Stimulated activated CD4-positive, alpha-beta T cell treated with anti-CD3 and anti-CD28 coated beads, Interleukin-1b, Interleukin-23, amount 100 ng/mL, for 1 hour (primary cell): ENCODE data around the gene AHRR.
"Not testable (repeated sequence)": the region's sequence is repeated elsewhere in the genome, so short reads cannot be mapped to it uniquely, and the experiment has no call there.

Source experiments
- DNase-seq, 2 donors: peaks; one replicate each; pipeline ENCODE4 v3.0.0-alpha.2; 2020; ENCODE audit warnings: low read depth in 2 of 2

The AHRR gene

DNA sequence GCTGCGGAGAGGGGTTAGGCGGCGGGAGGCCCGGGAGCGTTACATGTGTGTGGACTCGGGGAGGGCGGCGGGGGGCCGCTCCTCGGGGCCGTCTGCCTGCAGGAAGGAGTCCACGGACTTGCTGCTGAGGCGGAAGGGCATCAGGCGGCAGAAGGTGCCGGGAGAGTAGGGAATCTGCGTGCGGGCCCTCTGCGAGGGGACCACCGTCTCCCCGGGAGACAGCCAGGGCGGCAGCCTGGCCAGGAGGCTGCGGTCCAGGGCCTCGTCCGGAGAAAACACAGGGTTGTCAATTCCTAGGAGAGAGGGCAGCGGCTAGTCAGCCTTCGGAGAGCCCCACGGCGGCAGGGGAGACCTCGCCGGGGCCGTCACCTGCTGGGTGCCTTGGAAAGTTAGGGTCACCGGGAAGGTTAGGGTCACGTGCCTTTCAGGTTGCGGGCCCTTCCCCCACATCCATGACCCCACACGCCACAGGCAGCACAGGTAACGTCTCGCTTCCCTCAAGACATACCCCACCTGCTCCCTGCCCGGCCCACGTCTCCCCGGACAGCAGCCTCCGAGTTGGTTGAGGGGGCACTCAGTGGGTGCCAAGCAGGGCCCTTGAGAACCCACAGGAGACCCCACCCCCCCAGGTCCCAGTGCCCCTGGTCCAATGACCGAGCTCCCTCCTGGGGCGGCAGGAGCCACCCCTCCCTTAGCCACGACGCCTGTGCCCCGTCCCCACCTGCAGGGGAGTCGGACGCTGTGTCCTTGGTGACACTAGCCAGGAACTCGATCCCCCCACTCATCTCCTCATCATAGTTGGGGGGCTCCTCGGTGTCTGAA, 153.5 kb downstream of the AHRR start:
- no peak for DNase-seq

DNA sequence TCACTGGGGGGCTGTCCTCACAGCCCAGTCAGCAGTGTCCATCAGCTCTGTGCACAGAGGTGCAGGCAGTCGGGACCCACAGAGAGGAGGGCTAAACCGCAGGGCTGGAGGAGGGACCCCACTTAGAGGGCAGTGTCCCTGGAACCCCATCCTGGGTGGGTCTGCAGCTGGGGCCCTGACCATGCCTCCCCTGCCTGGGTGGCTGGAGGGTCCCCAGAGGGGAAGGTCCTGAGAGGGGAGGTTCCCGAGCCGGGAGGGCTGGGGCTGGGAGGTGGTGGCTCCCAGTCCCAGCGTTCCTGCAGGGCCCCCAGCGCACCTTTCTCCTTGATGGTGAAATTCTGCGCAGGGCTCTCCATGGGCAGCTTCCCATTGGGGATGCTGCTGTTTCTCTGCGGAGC, 154.2 kb downstream of the AHRR start:
- no peak for DNase-seq

DNA sequence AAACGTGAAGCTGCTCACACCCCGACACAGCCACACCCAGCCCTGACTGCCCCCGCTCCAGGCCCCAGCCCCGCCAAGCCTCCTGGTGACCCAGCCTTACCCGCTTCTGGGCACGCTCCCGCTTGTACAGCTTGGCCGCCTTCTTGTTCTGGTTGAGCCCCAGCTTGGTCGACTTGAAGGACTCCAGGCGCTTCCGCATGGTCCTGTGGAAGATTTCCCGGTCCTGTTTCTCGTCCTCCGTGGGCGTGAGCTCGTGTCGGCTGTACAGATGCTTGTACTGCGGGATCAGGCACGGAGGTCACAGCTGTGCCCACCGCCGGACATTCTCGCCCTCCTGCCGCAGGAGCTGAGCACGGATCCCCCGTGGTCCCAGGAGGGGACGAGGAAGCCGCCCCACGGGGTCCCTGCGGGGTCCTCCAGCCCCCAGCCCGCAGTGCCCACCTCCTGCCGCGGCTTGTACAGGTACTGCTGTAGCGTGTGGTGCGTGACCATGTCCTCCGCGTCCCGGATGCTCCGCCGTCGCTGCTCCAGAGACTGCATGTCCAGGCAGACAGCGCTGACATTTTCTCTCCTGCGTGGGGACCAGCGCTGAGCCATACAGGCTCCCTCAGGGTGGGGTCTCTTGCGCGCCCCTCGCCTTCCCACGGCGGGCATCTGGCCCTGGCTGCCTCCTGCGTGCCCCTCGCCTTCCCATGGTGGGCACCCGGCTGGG, 154.7 kb downstream of the AHRR start:
- no peak for DNase-seq

DNA sequence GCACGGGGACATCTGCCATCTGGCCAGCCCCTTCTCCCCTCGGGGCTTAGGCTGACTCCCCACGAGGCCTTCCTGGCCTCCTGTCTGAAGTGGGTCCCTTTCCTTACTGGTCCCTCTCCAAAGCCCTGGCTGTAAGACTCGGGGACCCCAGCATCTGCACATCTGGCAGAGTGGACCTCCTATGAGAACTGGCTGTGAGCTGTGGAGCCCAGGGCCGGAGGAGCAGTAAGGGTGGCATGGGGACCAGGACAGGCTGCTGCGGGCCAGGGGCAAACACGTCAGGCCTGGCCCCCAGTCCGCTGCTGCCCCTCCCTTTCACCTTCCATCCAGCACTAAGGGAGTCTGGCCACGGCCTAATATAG, 155.3 kb downstream of the AHRR start:
- no peak for DNase-seq

DNA sequence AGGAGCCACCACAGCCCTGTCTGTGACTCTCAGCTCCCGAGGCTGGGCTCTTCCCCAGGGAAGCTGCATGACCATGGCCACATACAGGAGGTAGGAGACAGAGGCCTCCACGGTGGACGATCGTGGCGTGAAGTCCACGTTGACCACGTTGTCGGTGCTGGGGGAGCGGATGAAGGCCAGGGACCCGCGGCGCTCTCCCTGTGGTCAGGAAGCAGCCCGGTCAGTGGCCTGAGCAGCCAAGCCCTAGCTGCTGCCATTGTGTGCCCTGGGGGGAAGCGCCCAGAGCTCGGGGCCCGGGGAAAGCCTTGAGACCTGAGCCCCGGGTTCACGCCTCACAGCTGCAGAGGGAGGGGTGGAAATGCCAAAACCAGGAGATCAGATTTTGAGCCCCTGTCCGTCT, 155.7 kb downstream of the AHRR start:
- no peak for DNase-seq

DNA sequence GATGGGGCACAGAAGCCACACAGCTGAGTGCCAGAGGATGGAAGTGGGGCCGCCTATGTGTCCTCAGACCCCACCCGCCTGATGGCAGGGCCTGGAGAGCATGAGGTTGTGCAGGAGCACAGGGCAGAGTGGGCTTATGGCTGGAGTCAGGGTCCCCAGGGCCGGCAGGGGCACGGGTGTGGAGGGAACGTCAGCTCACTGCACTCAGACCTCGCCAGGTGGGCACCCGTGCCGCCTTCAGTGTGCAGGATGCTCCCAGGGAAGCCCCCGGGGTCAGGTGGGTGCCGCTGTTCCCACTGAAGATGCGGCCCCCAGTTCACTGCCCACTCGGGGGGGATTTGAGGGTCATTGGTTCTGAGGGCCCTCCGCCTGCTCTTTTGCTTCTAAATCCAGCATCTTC, 156.4 kb downstream of the AHRR start:
- no peak for DNase-seq

DNA sequence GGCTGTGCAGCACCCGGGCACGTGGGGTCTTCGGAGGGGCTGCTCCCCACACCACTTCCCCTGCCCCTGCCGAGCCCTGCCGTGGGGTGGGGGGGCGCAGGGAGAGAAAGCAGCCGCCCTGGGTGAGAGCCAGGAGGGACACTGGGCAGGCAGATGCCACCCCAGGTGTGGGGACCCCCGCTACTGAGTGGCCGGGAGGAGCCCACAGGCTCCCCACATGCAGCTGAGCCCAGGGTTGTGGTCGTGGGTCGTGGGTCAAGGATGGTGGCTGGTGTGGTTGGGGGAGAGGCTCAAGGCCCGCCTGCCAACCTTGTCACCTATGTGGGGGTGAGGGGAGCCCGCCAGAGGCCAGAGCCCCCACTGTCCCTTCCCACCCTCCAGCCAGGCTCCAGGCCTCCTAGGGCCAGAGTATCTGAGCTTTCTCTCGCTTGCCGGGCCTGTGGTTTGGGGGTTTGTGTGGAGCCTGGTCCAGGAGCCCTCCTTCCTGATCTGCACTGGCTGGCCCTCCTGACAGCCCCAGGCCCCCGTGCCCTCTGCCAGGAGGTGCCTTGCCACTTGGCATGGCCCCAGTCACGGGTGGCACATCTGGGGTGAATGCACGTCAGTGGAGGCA, 157.0 kb downstream of the AHRR start:
- no peak for DNase-seq

DNA sequence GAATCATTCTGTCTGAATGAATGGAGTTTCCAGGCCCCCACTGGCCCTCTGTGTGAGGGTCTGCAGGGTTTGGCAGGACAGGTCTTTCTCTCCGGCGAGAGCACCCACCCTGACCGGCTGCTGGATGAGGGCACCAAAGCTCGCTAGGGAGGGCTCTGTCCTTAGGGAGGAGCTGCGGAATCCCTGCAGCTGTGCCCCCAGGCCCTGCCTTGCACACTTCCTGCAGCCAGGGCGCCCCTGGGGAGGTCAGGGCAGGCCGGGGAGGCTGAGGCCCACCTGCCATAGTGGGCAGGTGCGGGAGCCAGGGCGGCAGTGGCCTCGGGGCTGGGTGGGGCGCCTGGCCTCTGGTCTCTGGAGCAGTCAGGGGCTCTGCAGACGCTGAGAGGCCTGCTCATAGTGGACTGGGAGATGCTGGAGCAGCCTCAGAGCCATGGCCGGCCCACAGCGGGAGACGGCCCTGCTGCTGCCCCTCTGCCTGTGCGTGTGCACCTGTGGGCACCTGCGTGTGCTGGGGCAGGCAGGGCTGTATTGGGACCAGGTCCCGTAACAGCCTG, 157.5 kb downstream of the AHRR start:
- DNase-seq: no peak

DNA sequence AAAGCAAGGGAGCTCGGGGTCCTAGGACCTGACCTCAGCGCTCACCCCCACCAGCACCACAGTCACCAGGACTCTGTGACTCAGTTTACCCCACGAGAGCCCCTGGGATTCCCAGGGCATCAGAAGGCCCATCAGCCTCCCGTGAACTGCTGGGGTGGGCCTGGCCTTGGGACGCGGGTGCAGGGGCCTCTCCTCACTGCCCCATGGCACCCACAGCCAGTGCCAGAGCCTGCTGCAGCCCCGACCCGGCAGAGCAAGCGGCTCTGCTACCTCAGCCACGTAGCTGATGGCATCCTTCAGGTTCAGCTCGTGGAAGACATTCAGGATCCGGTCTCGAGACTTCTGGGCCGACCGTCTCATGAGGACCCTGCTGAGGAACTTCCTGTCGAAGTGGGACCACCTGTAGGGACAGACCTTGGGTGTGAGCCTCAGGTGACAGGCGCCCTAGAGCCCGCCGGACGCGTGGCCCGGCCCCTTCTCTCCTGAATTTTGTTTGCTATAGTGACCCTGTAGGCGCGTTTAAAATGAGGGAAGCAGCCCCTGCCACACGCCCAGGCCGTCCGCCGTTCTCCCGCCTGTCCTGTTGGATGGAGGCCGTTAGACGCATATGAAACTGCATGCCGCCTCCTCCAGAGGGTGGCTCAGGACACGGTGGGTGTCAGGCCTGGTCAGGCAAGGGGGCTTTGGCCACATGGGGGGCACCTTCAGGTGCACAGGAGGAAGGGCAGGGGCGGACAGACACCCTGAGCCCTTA, 158.2 kb downstream of the AHRR start:
- DNase-seq: no peak

DNA sequence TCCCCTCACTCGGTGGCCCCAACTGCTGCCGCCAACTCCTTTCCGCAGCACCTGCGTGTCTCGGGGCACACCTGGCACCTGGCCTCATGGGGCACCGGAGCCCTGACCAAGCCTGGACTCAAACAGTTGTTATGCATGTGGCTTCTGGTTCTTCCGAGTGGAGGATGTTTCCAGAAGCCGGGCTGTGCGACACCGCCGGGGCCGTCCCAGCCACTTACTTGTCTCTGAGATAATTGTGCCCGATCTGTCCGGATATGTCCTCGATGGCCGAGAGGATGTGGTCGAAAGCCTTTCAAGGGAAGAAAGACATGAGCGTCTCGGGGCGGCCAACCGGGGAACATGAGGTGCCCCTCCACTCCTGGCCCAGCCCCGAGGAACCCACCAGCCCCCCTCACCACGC, 159.8 kb downstream of the AHRR start:
- DNase-seq: no peak

DNA sequence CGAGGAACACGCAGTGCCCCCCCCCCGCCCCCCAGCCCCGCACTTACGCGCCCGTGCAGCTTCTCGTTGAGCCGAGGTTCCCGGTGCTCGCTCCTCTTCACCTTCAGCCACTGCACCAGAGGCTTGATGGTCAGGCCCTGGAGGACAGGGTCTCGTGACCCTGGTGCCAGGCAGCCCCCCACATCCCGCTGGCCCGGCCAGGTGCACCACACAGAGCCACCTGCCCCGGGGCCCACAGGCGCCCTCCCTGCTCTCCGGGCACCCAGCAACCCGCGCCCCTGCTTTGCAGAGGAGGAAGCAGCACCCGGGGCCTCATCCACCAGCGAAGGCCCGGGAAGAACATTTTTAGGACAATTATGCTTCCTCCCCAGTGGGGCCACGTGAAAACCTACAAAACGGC, 160.5 kb downstream of the AHRR start:
- no peak for DNase-seq

DNA sequence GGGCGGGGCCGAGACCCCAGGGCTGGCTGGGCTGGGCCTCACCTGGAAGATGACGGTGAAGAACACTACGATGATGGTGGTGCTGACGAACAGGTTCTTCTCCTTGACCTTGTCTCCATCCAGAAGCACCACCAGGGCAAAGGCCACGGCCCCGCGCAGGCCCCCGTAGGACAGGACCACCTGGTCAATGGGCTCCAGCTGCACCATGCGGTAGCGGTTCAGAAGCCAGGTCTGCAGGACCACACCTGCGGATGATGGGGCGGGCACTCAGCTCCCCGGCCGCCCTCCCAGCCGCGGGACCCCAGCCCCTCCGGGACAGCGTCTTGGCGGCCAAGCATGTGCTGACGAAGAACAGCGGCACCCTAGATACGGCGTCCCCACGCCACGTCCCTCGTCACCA, 161.0 kb downstream of the AHRR start:
- DNase-seq: no peak

DNA sequence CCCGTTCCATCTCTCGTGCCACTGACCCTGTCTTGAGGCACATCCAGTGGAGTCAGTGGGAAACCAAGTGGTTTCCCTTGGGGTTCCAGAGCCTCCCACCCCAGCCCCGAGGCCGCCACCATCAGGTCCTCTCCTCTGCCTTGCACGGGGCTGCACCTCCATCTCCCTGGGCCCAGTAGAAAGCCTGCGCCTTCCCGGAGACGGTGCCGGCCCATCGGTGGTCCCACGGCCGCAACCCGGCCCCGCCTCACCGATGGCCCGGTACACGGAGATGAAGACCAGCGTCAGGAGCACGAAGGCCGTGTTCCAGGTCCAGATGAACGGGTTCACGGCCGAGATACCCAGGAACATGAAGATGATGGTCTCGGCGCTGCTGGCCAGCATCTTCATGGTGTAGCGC, 161.5 kb downstream of the AHRR start:
- DNase-seq: no peak

DNA sequence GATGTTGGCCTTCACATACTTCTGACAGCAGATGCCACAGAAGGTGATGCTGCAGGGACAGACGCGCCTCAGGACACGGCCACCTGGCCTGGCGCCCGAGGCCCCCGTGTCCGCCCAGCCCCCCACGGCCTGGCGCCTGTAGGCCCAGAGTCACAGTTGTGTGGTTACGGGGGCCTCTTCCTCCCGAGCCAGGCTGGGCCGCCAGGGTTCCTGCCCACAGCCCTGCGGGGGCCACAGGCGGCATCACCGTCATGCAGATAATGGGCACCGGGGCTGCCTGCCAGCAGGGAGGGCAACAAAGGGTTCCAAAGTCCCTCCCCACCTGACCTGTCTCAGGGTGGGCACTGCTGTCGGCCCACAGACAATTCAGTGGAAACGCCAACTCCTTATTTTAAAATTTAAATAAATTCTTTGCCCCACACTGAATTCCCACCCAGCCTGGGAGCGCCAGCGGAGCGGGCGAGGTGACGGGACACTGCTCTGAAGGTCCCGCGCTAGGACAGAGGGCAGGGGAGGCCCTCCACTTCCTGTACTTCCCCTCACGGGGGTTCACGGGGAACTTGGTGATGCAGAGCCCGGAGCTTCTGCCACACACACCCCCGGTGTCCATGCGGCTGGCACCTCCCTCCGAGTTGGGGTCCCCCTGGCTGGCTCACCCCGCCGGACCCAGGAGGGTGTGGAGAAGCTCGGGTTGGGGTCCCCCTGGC, 162.1 kb downstream of the AHRR start:
- DNase-seq: no peak

DNA sequence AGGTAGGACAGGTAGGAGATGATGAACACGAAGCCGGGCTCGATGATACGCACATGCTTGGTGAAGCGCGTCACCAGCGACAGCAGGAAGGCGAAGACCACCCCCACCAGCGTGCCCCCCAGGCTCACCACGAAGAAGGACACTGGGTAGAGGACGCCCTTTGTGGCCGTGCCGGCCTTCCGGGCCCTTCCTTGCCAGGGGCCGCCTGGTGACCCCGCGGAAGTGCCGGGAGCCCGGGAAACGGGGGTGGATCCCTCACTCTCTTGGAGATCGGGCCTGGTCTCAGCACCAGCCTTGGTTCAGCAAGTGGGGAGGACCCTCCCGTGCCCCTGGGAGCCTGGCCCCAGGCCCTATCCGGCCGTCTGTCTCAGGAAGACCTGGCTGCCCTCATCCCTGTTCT, 163.0 kb downstream of the AHRR start:
- DNase-seq: no peak

DNA sequence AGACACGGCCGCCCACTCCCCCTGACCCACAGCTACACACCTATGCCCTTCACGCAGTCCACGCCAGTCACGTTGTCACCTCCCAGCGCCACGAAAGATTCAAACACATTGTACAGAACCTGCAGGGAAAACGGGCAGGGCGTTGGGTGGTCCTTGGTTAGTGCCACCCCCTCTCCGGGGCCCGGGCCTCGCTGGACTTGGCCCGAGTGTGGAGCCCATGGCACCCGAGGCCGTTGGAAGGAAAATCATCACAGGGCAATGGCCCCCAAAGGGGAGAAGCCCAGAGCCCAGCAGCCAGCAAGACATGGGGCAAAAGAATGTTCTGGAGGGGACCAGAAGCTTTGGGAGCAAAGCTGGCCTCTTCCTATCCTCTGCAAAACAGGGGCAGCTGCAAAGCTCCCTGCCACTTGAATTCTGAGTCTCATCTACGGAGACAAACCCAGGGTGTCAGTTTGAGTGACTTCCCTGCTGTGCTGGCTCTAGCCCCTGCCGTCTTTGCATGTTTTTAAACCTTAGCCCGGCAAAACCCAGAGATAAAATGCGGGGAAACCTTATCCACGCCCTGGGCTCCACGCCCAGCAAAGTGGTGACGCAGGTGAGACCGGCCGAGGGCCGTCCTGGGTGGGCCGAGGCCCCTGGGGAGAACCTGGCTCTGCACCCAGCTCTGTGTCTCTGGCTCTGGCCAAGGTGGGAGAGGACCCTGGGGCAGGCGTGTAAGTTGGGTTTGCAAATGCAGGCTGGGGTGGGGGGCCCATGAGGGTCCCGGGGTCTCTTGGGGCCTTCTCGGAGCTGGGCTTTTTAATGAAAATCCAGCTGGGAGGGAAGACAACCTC, 163.8 kb downstream of the AHRR start:
- DNase-seq: no peak

DNA sequence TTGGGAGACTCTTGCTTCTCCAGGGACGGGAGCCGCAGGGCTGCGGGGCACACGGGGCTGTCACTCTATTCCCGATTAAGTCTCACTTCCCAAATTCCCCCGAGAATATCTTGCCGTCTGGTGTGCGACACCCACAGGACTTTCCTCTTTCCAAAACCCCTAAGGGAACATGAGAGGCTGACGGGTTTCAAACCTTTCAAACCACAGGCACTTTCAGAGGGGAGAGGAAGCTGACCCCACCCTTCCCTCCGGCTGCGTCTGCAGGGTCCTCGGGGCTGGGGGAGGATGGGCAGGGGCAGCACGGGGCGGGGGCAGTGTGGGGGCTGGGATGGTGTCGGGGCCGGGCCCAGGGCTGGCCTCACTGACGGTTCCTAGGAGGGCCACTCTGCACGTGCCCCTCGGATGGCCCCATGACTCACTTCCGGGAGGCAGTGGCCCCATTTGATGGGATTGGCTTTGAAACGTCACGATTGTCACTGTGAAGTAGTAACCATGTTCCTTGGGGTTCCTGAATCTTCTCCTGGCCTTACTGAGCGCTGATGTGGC, 164.5 kb downstream of the AHRR start:
- no peak for DNase-seq

DNA sequence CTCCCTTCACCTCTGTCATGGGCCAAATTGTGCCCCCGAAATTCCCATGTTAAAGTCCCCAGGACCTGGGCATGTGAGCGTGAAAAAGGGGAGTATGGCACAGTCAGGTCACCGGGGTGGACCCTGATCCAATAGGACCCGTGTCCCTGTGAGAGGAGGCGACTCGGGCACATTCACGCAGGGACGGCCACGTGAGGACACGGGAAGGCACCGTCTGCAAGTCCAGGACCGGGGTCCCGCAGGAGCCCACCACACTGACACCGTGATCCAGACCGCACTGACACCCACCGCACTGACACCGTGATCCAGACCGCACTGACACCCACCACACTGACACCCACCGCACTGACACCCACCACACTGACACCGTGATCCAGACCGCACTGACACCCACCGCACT, 165.1 kb downstream of the AHRR start:
- DNase-seq: not testable (repeated sequence)
